ENCODE measurements around the gene TOP3B.

DNA sequence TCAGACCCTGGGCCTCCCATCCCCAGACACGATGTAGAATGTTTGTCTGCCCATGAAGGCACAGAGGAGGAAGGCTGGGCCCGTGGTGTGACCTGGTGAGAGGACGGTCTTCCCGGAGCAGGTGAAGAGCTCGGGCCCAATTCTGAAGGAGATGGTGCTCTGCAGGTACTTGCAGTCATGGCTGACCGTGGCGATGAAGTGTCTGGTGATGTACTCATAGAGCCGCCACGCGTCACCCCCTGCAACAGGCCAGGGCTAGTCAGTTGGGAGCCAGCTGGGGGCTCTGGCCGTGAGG is 20.0 kb downstream of the TOP3B start:
- TF ChIP-seq, protein P1, sequence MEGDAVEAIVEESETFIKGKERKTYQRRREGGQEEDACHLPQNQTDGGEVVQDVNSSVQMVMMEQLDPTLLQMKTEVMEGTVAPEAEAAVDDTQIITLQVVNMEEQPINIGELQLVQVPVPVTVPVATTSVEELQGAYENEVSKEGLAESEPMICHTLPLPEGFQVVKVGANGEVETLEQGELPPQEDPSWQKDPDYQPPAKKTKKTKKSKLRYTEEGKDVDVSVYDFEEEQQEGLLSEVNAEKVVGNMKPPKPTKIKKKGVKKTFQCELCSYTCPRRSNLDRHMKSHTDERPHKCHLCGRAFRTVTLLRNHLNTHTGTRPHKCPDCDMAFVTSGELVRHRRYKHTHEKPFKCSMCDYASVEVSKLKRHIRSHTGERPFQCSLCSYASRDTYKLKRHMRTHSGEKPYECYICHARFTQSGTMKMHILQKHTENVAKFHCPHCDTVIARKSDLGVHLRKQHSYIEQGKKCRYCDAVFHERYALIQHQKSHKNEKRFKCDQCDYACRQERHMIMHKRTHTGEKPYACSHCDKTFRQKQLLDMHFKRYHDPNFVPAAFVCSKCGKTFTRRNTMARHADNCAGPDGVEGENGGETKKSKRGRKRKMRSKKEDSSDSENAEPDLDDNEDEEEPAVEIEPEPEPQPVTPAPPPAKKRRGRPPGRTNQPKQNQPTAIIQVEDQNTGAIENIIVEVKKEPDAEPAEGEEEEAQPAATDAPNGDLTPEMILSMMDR (IDR thresholded peaks at IDR 0.05): no peak
- TF ChIP-seq POLR2AphosphoS5 (IDR thresholded peaks at IDR 0.05) (no peak), EP300 (IDR thresholded peaks at IDR 0.05) (no peak)
